GM23338 (cell line): ENCODE results near the gene SH3D19. TPM values are rescaled to one million over a fixed set of nuclear protein-coding genes. Genes with fewer than 3 reads are reported as not detected.

ENCODE experiments used
- ATAC-seq: fragments of 200-7000 bp; cut with Tn5 transposase; 3 replicates; pipeline ENCODE4 v1.9.1; 2020
- DNase-seq: peaks from one replicate; pipeline ENCODE4 v3.0.0-alpha.2; 2015; ENCODE audit warnings: low spot score
- H2AFZ ChIP-seq: fragments of 200-600 bp; sonication (generic); 2 replicates; pipeline ENCODE4 v1.8.0; 2016; ENCODE audit warnings: antibody characterized with exemption, mild to moderate bottlenecking, moderate library complexity
- H3F3A ChIP-seq: fragments of 200-600 bp; sonication (generic); replicated peaks from 2 replicates; pipeline ENCODE4 v1.8.0; 2017; ENCODE audit warnings: antibody characterized with exemption, mixed run types, low read depth
- H3K27ac ChIP-seq: fragments of 200-600 bp; sonication (generic); 2 replicates; pipeline ENCODE4 v1.6.1; 2016; ENCODE audit warnings: low read depth
- H3K27me3 ChIP-seq: fragments of 200-600 bp; sonication (generic); 2 replicates; pipeline ENCODE4 v1.8.0; 2016; ENCODE audit warnings: mild to moderate bottlenecking, mixed run types, moderate library complexity; ENCODE audit not compliant: insufficient read depth
- H3K36me3 ChIP-seq: fragments of 200-600 bp; sonication (generic); 2 replicates; pipeline ENCODE4 v1.8.0; 2016; ENCODE audit warnings: mild to moderate bottlenecking; ENCODE audit not compliant: insufficient read depth
- H3K4me1 ChIP-seq: fragments of 200-600 bp; sonication (generic); 2 replicates; pipeline ENCODE4 v1.8.0; 2016; ENCODE audit warnings: mild to moderate bottlenecking, moderate library complexity; ENCODE audit not compliant: insufficient read depth
- H3K4me2 ChIP-seq: fragments of 200-600 bp; sonication (generic); 2 replicates; pipeline ENCODE4 v1.7.1; 2017; ENCODE audit warnings: mixed run types
- H3K4me3 ChIP-seq: fragments of 200-600 bp; sonication (generic); 2 replicates; pipeline ENCODE4 v1.6.1; 2016; ENCODE audit warnings: mixed run types
- H3K79me2 ChIP-seq: fragments of 200-600 bp; sonication (generic); replicated peaks from 2 replicates; pipeline ENCODE4 v1.8.0; 2017; ENCODE audit warnings: mild to moderate bottlenecking; ENCODE audit not compliant: insufficient read depth
- H3K9me2 ChIP-seq: fragments of 200-600 bp; sonication (generic); 2 replicates; pipeline ENCODE4 v1.8.0; 2017; ENCODE audit not compliant: insufficient read depth
- H4K20me1 ChIP-seq: fragments of 200-600 bp; sonication (generic); replicated peaks from 2 replicates; pipeline ENCODE4 v1.8.0; 2017; ENCODE audit warnings: mild to moderate bottlenecking; ENCODE audit not compliant: insufficient read depth
- H3K27ac Mint-ChIP-seq: 2 replicates; pipeline ENCODE4 v1.8.0; 2020; ENCODE audit warnings: inconsistent platforms, mild to moderate bottlenecking, moderate library complexity, mixed read lengths
- H3K27me3 Mint-ChIP-seq: 3 replicates; pipeline ENCODE4 v1.8.0; 2022; ENCODE audit warnings: low read depth, mild to moderate bottlenecking, moderate library complexity, mixed read lengths, inconsistent platforms; ENCODE audit not compliant: insufficient read depth, poor library complexity
- H3K36me3 Mint-ChIP-seq: 3 replicates; pipeline ENCODE4 v1.8.0; 2021; ENCODE audit warnings: low read depth, mild to moderate bottlenecking, inconsistent platforms, moderate library complexity, mixed read lengths
- H3K4me1 Mint-ChIP-seq: 3 replicates; pipeline ENCODE4 v1.8.0; 2020; ENCODE audit warnings: mild to moderate bottlenecking, inconsistent platforms, mixed read lengths
- H3K4me3 Mint-ChIP-seq: 3 replicates; pipeline ENCODE4 v1.8.0; 2021; ENCODE audit warnings: moderate library complexity, mild to moderate bottlenecking, inconsistent platforms, mixed read lengths
- H3K9me3 Mint-ChIP-seq: 3 replicates; pipeline ENCODE4 v1.8.0; 2020; ENCODE audit warnings: moderate library complexity, mild to moderate bottlenecking, inconsistent platforms, mixed read lengths
- CREB1 ChIP-seq: fragments of 250-450 bp; sonication (Bioruptor Pico); IDR thresholded peaks from 2 replicates; pipeline ENCODE4 v1.5.0; 2020; ENCODE audit warnings: low read depth, mild to moderate bottlenecking, moderate library complexity
- EZH2phosphoT487 ChIP-seq: fragments of 200-600 bp; sonication (generic); IDR thresholded peaks from one replicate; pipeline ENCODE4 v1.8.1; 2018; ENCODE audit warnings: antibody characterized with exemption; ENCODE audit not compliant: unreplicated experiment
- NANOG ChIP-seq: IDR thresholded peaks from 2 replicates; pipeline ENCODE4 v1.6.1; 2016; ENCODE audit warnings: antibody characterized with exemption, borderline replicate concordance
- POLR2AphosphoS5 ChIP-seq: IDR thresholded peaks from 2 replicates; pipeline ENCODE4 v1.6.1; 2016; ENCODE audit warnings: antibody characterized with exemption, low read depth
- STAT1 ChIP-seq: IDR thresholded peaks from one replicate; pipeline ENCODE4 v1.6.1; 2016; ENCODE audit warnings: antibody characterized with exemption; ENCODE audit not compliant: unreplicated experiment
- polyA plus RNA-seq: library from polyadenylated mRNA; unstranded; fragments of >200 nt; fragmentation: Nextera tagmentation; extraction: Ambion mirVana; gene quantifications from 2 replicates; pipeline ENCODE4 v1.2.1, GENCODE V29; 2016
- total RNA-seq: library from RNA; depleted of rRNA; stranded (reverse); fragments of >200 nt; shearing (Covaris generic); gene quantifications from 2 replicates; pipeline ENCODE4 v1.2.3, GENCODE V29; 2014
- TF ChIP-seq, protein P1 (sequence below): IDR thresholded peaks from 2 replicates; pipeline ENCODE4 v1.6.1; 2016; ENCODE audit warnings: antibody characterized with exemption
- TF ChIP-seq, protein P2 (sequence below): fragments of 250-450 bp; sonication (Bioruptor Pico); IDR thresholded peaks from 2 replicates; pipeline ENCODE4 v1.5.0; 2020; ENCODE audit warnings: mild to moderate bottlenecking, moderate library complexity

The SH3D19 gene
- total and polyA plus RNA-seq, 2 experiments from 2014 or later = 25.3 to 57.4 TPM

DNA sequence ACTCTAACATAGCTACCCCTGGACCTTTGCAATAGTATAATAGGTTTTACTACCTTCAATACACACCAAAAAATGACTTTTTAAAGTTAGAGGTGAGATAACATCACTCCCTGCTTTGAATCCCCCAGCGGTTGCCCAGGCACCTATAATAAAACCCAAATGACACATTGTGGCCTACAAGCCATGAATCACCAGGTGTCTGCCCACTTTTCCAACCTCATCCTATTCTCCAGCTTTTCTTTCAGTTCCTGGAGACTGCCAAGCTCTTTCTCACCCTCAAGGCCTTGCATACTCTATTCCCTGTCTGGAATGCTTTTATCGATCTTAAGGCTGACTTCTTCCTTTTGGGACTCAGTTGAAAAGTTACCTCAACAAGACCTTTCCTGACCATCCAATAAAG is 64.9 kb downstream of the SH3D19 start (continued):
- TF ChIP-seq, protein P1, sequence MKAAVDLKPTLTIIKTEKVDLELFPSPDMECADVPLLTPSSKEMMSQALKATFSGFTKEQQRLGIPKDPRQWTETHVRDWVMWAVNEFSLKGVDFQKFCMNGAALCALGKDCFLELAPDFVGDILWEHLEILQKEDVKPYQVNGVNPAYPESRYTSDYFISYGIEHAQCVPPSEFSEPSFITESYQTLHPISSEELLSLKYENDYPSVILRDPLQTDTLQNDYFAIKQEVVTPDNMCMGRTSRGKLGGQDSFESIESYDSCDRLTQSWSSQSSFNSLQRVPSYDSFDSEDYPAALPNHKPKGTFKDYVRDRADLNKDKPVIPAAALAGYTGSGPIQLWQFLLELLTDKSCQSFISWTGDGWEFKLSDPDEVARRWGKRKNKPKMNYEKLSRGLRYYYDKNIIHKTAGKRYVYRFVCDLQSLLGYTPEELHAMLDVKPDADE = no peak
- TF ChIP-seq POLR2AphosphoS5 (no peak), NANOG (no peak), CREB1 (CRISPR knock-in tag) (no peak), STAT1 (no peak)
- TF ChIP-seq, protein P2, sequence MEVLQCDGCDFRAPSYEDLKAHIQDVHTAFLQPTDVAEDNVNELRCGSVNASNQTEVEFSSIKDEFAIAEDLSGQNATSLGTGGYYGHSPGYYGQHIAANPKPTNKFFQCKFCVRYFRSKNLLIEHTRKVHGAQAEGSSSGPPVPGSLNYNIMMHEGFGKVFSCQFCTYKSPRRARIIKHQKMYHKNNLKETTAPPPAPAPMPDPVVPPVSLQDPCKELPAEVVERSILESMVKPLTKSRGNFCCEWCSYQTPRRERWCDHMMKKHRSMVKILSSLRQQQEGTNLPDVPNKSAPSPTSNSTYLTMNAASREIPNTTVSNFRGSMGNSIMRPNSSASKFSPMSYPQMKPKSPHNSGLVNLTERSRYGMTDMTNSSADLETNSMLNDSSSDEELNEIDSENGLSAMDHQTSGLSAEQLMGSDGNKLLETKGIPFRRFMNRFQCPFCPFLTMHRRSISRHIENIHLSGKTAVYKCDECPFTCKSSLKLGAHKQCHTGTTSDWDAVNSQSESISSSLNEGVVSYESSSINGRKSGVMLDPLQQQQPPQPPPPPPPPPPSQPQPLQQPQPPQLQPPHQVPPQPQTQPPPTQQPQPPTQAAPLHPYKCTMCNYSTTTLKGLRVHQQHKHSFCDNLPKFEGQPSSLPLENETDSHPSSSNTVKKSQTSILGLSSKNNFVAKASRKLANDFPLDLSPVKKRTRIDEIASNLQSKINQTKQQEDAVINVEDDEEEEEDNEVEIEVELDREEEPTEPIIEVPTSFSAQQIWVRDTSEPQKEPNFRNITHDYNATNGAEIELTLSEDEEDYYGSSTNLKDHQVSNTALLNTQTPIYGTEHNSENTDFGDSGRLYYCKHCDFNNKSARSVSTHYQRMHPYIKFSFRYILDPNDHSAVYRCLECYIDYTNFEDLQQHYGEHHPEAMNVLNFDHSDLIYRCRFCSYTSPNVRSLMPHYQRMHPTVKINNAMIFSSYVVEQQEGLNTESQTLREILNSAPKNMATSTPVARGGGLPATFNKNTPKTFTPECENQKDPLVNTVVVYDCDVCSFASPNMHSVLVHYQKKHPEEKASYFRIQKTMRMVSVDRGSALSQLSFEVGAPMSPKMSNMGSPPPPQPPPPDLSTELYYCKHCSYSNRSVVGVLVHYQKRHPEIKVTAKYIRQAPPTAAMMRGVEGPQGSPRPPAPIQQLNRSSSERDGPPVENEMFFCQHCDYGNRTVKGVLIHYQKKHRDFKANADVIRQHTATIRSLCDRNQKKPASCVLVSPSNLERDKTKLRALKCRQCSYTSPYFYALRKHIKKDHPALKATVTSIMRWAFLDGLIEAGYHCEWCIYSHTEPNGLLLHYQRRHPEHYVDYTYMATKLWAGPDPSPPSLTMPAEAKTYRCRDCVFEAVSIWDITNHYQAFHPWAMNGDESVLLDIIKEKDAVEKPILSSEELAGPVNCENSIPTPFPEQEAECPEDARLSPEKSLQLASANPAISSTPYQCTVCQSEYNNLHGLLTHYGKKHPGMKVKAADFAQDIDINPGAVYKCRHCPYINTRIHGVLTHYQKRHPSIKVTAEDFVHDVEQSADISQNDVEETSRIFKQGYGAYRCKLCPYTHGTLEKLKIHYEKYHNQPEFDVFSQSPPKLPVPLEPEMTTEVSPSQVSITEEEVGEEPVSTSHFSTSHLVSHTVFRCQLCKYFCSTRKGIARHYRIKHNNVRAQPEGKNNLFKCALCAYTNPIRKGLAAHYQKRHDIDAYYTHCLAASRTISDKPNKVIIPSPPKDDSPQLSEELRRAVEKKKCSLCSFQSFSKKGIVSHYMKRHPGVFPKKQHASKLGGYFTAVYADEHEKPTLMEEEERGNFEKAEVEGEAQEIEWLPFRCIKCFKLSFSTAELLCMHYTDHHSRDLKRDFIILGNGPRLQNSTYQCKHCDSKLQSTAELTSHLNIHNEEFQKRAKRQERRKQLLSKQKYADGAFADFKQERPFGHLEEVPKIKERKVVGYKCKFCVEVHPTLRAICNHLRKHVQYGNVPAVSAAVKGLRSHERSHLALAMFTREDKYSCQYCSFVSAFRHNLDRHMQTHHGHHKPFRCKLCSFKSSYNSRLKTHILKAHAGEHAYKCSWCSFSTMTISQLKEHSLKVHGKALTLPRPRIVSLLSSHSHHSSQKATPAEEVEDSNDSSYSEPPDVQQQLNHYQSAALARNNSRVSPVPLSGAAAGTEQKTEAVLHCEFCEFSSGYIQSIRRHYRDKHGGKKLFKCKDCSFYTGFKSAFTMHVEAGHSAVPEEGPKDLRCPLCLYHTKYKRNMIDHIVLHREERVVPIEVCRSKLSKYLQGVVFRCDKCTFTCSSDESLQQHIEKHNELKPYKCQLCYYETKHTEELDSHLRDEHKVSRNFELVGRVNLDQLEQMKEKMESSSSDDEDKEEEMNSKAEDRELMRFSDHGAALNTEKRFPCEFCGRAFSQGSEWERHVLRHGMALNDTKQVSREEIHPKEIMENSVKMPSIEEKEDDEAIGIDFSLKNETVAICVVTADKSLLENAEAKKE (CRISPR knock-in tag) = no peak

DNA sequence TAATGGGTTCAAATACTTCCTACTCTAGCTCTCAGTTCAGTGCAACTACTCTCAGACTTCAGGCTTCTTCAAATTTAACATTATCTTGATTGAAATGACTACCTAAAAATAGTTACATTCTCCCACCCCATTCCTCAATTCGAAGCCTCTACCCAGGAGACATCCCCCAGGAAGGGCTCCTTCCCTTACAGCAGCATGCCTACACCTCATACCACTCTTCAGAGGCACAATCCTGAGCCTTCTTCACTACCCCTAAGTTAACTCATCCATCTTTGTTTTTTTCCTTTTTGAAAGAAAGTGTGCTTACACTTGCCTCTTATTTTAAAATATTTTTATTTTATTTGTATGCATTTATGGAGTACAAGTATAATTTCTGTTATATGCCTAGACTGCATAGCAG is 65.7 kb downstream of the SH3D19 start:
- DNase-seq (no peak), ATAC-seq (no peak)
- Histone ChIP-seq H3K9me2 (no peaks in the 10 kb centered on the region), H3K79me2 (peaks cover 69% of the 10 kb centered on the region), H3K27ac (no peak overlapping the region), H3K36me3 (no peaks in the 10 kb centered on the region), H3K4me2 (no peak overlapping the region), H3K4me1 (no peaks in the 10 kb centered on the region), H4K20me1 (no peaks in the 10 kb centered on the region; the same call in 1 of the 2 replicates), H3K4me3 (no peak overlapping the region), H3F3A (no peaks in the 10 kb centered on the region), H2AFZ (no peak overlapping the region), H3K27me3 (no peaks in the 10 kb centered on the region)
- peaks cover 1% of the 10 kb centered on the region for H3K27me3 Mint-ChIP-seq
- TF ChIP-seq EZH2phosphoT487 (no peak), NANOG (no peak), CREB1 (CRISPR knock-in tag) (no peak)
- H3K9me3 Mint-ChIP-seq = peaks cover 6% of the 10 kb centered on the region; the same call in 2 of the 3 replicates
- no peak overlapping the region for H3K4me3 Mint-ChIP-seq
- peaks cover 40% of the 10 kb centered on the region for H3K36me3 Mint-ChIP-seq
- no peak overlapping the region for H3K27ac Mint-ChIP-seq
- H3K4me1 Mint-ChIP-seq = peaks cover 4% of the 10 kb centered on the region; the same call in 1 of the 3 replicates
